GM12878 (cell line): ENCODE data around the gene CCDC82. TPM values are rescaled to one million over a fixed set of nuclear protein-coding genes. Genes with fewer than 3 reads are reported as not detected.
A peak's percentile ranks its signal among the peaks of the same experiment; 100 is the strongest.

ENCODE experiments used
- ATAC-seq: fragments of 200-7000 bp; cut with Tn5 transposase; 3 replicates; pipeline ENCODE4 v1.9.1; 2020; ENCODE audit warnings: mild to moderate bottlenecking, moderate library complexity
- BruUV-seq: library from RNA; stranded (reverse); fragments of 400-500 nt; replicated peaks from 2 replicates; lab custom pipeline; 2021; lab: Mats Ljungman, UMichigan
- CTCF ChIA-PET: fragments of 300-600 bp; sonication (Branson Sonifier 250); formaldehyde crosslinking; extraction: SDS; loops from one replicate; lab custom pipeline; 2021; ENCODE audit warnings: inconsistent platforms; lab: Yijun Ruan, JAX
- POLR2A ChIA-PET: fragments of 350-600 bp; formaldehyde crosslinking; extraction: SDS; loops from one replicate; lab custom pipeline; 2021; ENCODE audit warnings: inconsistent platforms; lab: Charles Lee
- RAD21 ChIA-PET: fragments of 300-600 bp; sonication (Branson Sonifier 250); formaldehyde crosslinking; loops from one replicate; lab custom pipeline; 2023; ENCODE audit warnings: antibody characterized with exemption; ENCODE audit not compliant: unreplicated experiment; lab: Charles Lee
- SMC1A ChIA-PET: fragments of 300-600 bp; sonication (Branson Sonifier 250); formaldehyde crosslinking; loops from one replicate; lab custom pipeline; 2023; ENCODE audit not compliant: unreplicated experiment, uncharacterized antibody; lab: Charles Lee
- DNase-seq: peaks from one replicate; pipeline ENCODE4 v3.0.0-alpha.2; 2011; ENCODE audit warnings: low read depth, low spot score
- FAIRE-seq: peaks from 3 replicates; lab custom pipeline; 2011; peaks lifted over from hg19 to GRCh38; lab: Jason Lieb, UNC
- H2AFZ ChIP-seq: 2 replicates; pipeline ENCODE4 v1.6.0; 2011; ENCODE audit warnings: low read depth, low read length, control low read depth; ENCODE audit not compliant: control insufficient read depth
- H3K27ac ChIP-seq: 2 replicates; pipeline ENCODE4 v1.5.1; 2011; ENCODE audit warnings: control low read depth; ENCODE audit not compliant: control insufficient read depth, insufficient read depth
- H3K27me3 ChIP-seq, 2 experiments: replicated peaks in 1 of 2; 2 replicates each; pipeline versions ENCODE4 v1.6.0 to v1.6.1; 2011; ENCODE audit warnings: low read length in 1 of 2; ENCODE audit not compliant: control insufficient read depth in 2 of 2, insufficient read depth in 2 of 2
- H3K36me3 ChIP-seq, 2 experiments: 2 replicates each; pipeline ENCODE4 v1.5.1; 2011; ENCODE audit warnings: low read length in 1 of 2; ENCODE audit not compliant: control insufficient read depth in 2 of 2, insufficient read depth in 2 of 2
- H3K4me1 ChIP-seq: 2 replicates; pipeline ENCODE4 v1.6.1; 2011; ENCODE audit warnings: mild to moderate bottlenecking, low read length, moderate library complexity, mixed read lengths; ENCODE audit not compliant: control insufficient read depth, insufficient read depth
- H3K4me2 ChIP-seq: 2 replicates; pipeline ENCODE4 v1.6.0; 2011; ENCODE audit warnings: control low read depth; ENCODE audit not compliant: control insufficient read depth, insufficient read depth
- H3K4me3 ChIP-seq: fragments of 200-600 bp; sonication (generic); 2 replicates; pipeline ENCODE4 v1.5.1; 2016
- H3K79me2 ChIP-seq: 2 replicates; pipeline ENCODE4 v1.6.0; 2011; ENCODE audit warnings: low read length; ENCODE audit not compliant: control insufficient read depth, insufficient read depth
- H3K9ac ChIP-seq: 2 replicates; pipeline ENCODE4 v1.8.0; 2011; ENCODE audit warnings: low read length, control low read depth, mixed read lengths; ENCODE audit not compliant: control insufficient read depth, insufficient read depth
- H3K9me3 ChIP-seq: replicated peaks from 3 replicates; pipeline ENCODE4 v1.5.1; 2011; ENCODE audit warnings: mild to moderate bottlenecking, low read length; ENCODE audit not compliant: control insufficient read depth, insufficient read depth
- H4K20me1 ChIP-seq: 2 replicates; pipeline ENCODE4 v1.6.0; 2011; ENCODE audit not compliant: control insufficient read depth, insufficient read depth
- FOS ChIP-seq: IDR thresholded peaks from 3 replicates; pipeline ENCODE4 v1.6.1; 2011; ENCODE audit warnings: borderline replicate concordance; ENCODE audit not compliant: insufficient read length; ENCODE audit errors: extremely low read depth
- GATAD2B ChIP-seq: fragments of 450-650 bp; conservative IDR thresholded peaks from 2 replicates; pipeline ENCODE4 v1.6.1; 2017; ENCODE audit warnings: low read depth, mild to moderate bottlenecking, moderate library complexity
- LARP7 ChIP-seq: fragments of 450-650 bp; IDR thresholded peaks from 2 replicates; pipeline ENCODE4 v1.6.1; 2017; ENCODE audit warnings: mild to moderate bottlenecking
- MEF2A ChIP-seq: IDR thresholded peaks from 2 replicates; pipeline ENCODE4 v1.6.1; 2011; ENCODE audit warnings: low read depth, mild to moderate bottlenecking, low read length, moderate library complexity; ENCODE audit not compliant: insufficient read depth
- POU2F2 ChIP-seq: IDR thresholded peaks from 3 replicates; pipeline ENCODE4 v1.6.1; 2011; ENCODE audit warnings: low read depth, mild to moderate bottlenecking, low read length, borderline replicate concordance
- PRDM15 ChIP-seq: fragments of 450-650 bp; formaldehyde crosslinking; IDR thresholded peaks from 2 replicates; pipeline ENCODE4 v1.4.0; 2020; ENCODE audit warnings: mild to moderate bottlenecking, moderate library complexity
- SPI1 ChIP-seq: IDR thresholded peaks from 2 replicates; pipeline ENCODE4 v1.6.1; 2011; ENCODE audit warnings: low read depth, mild to moderate bottlenecking, low read length, moderate library complexity, borderline replicate concordance; ENCODE audit not compliant: insufficient read depth
- TAF1 ChIP-seq: IDR thresholded peaks from 2 replicates; pipeline ENCODE4 v1.6.1; 2011; ENCODE audit warnings: mild to moderate bottlenecking, low read depth, low read length, borderline replicate concordance
- TCF12 ChIP-seq: IDR thresholded peaks from 2 replicates; pipeline ENCODE4 v1.6.1; 2011; ENCODE audit warnings: low read depth, mild to moderate bottlenecking, low read length
- TCF7 ChIP-seq: IDR thresholded peaks from 2 replicates; pipeline ENCODE4 v1.6.1; 2014; ENCODE audit warnings: antibody characterized with exemption, borderline replicate concordance
- ZNF274 ChIP-seq: IDR thresholded peaks from one replicate; pipeline ENCODE4 v1.8.0; 2011; ENCODE audit not compliant: insufficient read length, insufficient read depth
- WGBS: methylation state at CpG from one replicate; pipeline ENCODE4 v1.1.6; 2016; ENCODE audit warnings: low lambda C conversion rate; ENCODE audit not compliant: insufficient replicate concordance, insufficient coverage; ENCODE audit errors: missing lambda C conversion rate; 5-methylcytosine and 5-hydroxymethylcytosine counted together
- in situ Hi-C: fragments of 300-500 bp; cut with MboI; formaldehyde crosslinking; loops from 9 replicates; pipeline ENCODE4 v1.14.3; 2018; ENCODE audit warnings: mixed read lengths
- intact Hi-C: fragments of 100-400 bp; cut with micrococcal nuclease; formaldehyde crosslinking; loops from one replicate; pipeline ENCODE4 v1.14.2; 2022; ENCODE audit not compliant: unreplicated experiment
- polyA plus RNA-seq, 11 experiments: library from polyadenylated mRNA; depleted of rRNA in 4 of 11; unstranded in 6 of 11; stranded (reverse) in 5 of 11; fragments of >200 nt; fragmentation: Nextera tagmentation in 4 of 11; fragmentation: Illumina TruSeq in 1 of 11; extraction: Ambion mirVana in 4 of 11; extraction: Trizol in 1 of 11; gene quantifications; 1 replicate in 1 of 11; 2 replicates in 10 of 11; pipeline versions ENCODE4 v1.2.1 to v1.2.3, GENCODE V29; 2011 to 2016; ENCODE audit warnings: inconsistent platforms in 2 of 11, missing spikeins in 2 of 11, low read depth in 1 of 11
- total RNA-seq, 4 experiments: library from RNA; depleted of rRNA in 3 of 4; stranded (reverse); fragments of >200 nt in 3 of 4; fragmentation: Illumina TruSeq in 1 of 4; extraction: Trizol in 1 of 4; gene quantifications; 2 replicates each; pipeline versions ENCODE4 v1.2.1 to v1.2.3, GENCODE V29; 2013 to 2021
- TF ChIP-seq, protein P1 (sequence below): IDR thresholded peaks from 2 replicates; pipeline ENCODE4 v1.6.1; 2011; ENCODE audit warnings: mild to moderate bottlenecking, low read depth, low read length, moderate library complexity; ENCODE audit not compliant: insufficient replicate concordance

Gene CCDC82
- total and polyA plus RNA-seq, 10 of the 15 experiments (the other 5 are each of a cell fraction or from before 2014, with no cell fraction given): 15.2 to 62.4 (median 28.8) TPM

DNA sequence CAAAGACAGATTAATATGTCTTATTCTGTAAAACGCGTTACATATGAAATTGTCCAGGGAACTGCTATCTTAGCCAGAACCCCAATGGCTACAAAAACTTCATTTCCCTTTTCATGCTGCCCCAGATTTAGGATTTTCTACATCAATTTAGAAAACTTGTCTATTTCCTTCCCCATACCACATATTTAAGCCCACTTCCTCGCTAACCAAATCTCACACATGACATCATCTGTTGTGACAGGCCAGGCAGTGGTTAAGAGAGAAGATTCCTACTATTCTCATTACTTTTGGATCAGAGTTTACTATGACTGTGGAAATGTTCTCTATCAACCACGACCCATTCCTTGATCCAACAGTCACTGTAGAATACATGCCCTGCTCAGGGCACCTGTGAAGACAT, 15.9 kb downstream of the CCDC82 start:
- H3K79me2 ChIP-seq: no peaks in the 10 kb centered on the region
- FAIRE-seq (no peak), ATAC-seq (no peak), DNase-seq (no peak)
- peaks cover 0 to 4% of the 10 kb centered on the region in 2 experiments; a peak in 2 of 4 replicates for H3K36me3 ChIP-seq
- no peaks in the 10 kb centered on the region for H4K20me1 ChIP-seq
- intact Hi-C loops (no loop called here), in situ Hi-C loops (no loop called here)
- no peak overlapping the region for H3K4me2 ChIP-seq
- SMC1A ChIA-PET: no interaction called here
- no peaks in the 10 kb centered on the region for H3K4me1 ChIP-seq
- H3K9ac ChIP-seq: no peak overlapping the region
- no TSS peak for BruUV-seq
- H3K9me3 ChIP-seq: peaks cover 1% of the 10 kb centered on the region; the same call in 2 of the 3 replicates
- POLR2A ChIA-PET: no interaction called here
- H3K27me3 ChIP-seq: no peaks in the 10 kb centered on the region
- RAD21 ChIA-PET: no interaction called here
- CTCF ChIA-PET: interaction anchor here (1.1 kb wide), 1 partner anchor 20 kb away, joined by 3 read pairs; no protein-coding TSS in a partner anchor
- no peak overlapping the region for H3K4me3 ChIP-seq
- TF ChIP-seq SPI1 (peak; percentile 10; the same call in 1 of the 2 replicates), TCF12 (no peak)
- H3K27ac ChIP-seq: no peak overlapping the region
- WGBS: 95% methylated on average over 4 of the region's 4 CpGs
- no peak overlapping the region for H2AFZ ChIP-seq

DNA sequence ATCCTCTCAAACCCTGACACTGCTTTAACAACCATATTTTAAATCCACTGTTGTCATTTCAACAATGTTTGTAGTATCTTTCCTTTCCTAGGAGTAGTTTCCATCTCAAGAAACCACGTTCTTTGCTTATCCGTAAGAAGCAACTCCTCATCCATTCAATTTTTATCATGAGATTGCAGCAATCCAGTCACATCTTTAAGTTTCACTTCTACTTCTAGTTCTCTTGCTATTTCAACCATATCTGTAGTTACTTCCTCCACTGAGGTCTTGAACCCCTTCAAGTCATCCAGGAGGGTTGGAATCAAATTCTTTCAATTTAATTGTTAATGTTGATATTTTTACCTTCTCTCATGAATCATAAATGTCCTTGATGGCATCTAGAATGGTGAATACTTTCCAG, 22.4 kb downstream of the CCDC82 start:
- no peaks in the 10 kb centered on the region for H4K20me1 ChIP-seq
- H3K4me3 ChIP-seq: no peak overlapping the region
- ChIA-PET RAD21 (no interaction called here), POLR2A (no interaction called here), SMC1A (no interaction called here), CTCF (no interaction called here)
- H3K36me3 ChIP-seq: peaks cover 0 to 4% of the 10 kb centered on the region in 2 experiments; a peak in 2 of 4 replicates
- no peak overlapping the region for H3K9ac ChIP-seq
- no TSS peak for BruUV-seq
- H3K79me2 ChIP-seq: no peaks in the 10 kb centered on the region
- ATAC-seq: no peak
- no peak for DNase-seq
- H3K27me3 ChIP-seq: no peaks in the 10 kb centered on the region
- peaks cover 7% of the 10 kb centered on the region; the same call in 2 of the 3 replicates for H3K9me3 ChIP-seq
- H3K4me1 ChIP-seq: no peaks in the 10 kb centered on the region
- intact Hi-C loops: no loop called here
- no peak overlapping the region for H3K27ac ChIP-seq
- no peak overlapping the region for H2AFZ ChIP-seq
- no peak overlapping the region for H3K4me2 ChIP-seq
- in situ Hi-C loops: no loop called here
- 100% methylated on average over 2 of the region's 2 CpGs for WGBS
- no peak for FAIRE-seq
- TF ChIP-seq LARP7 (no peak), GATAD2B (no peak), TAF1 (no peak), ZNF274 (no peak), TCF7 (no peak), PRDM15 (no peak), FOS (no peak), MEF2A (no peak), POU2F2 (no peak)
- TF ChIP-seq, protein P1, sequence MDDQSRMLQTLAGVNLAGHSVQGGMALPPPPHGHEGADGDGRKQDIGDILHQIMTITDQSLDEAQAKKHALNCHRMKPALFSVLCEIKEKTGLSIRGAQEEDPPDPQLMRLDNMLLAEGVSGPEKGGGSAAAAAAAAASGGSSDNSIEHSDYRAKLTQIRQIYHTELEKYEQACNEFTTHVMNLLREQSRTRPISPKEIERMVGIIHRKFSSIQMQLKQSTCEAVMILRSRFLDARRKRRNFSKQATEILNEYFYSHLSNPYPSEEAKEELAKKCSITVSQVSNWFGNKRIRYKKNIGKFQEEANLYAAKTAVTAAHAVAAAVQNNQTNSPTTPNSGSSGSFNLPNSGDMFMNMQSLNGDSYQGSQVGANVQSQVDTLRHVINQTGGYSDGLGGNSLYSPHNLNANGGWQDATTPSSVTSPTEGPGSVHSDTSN: no peak
